HCT116 (cell line): ENCODE results near the gene NAXE. TPM values are rescaled to one million over a fixed set of nuclear protein-coding genes. Genes with fewer than 3 reads are reported as not detected.
A peak's percentile ranks its signal among the peaks of the same experiment; 100 is the strongest.

ENCODE experiments used
- ATAC-seq: fragments of 200-7000 bp; cut with Tn5 transposase; 2 replicates; pipeline ENCODE4 v1.9.1; 2020; ENCODE audit warnings: mild to moderate bottlenecking, moderate library complexity
- BruUV-seq: library from RNA; stranded (reverse); fragments of 400-500 nt; replicated peaks from 2 replicates; lab custom pipeline; 2021; lab: Mats Ljungman, UMichigan
- CTCF ChIA-PET: fragments of 300-600 bp; sonication (Branson Sonifier 250); formaldehyde crosslinking; loops from one replicate; lab custom pipeline; 2021; ENCODE audit warnings: antibody characterized with exemption; lab: Charles Lee
- POLR2A ChIA-PET: fragments of 300-600, 350-600 bp; sonication (Branson Sonifier 250); formaldehyde crosslinking; loops from one replicate; lab custom pipeline; 2021; ENCODE audit warnings: antibody characterized with exemption; lab: Charles Lee
- RAD21 ChIA-PET, 2 experiments: fragments of 300-600 bp; sonication (Branson Sonifier 250); formaldehyde crosslinking; loops; one replicate each; lab custom pipeline; 2023; ENCODE audit warnings: low total read pairs in 2 of 2; ENCODE audit not compliant: uncharacterized antibody in 2 of 2, unreplicated experiment in 2 of 2, low non-redundant PET in 1 of 2; lab: Charles Lee
- DNase-seq: peaks from one replicate; pipeline ENCODE4 v3.0.0-alpha.2; 2010; ENCODE audit warnings: low read depth, low spot score
- H2AFZ ChIP-seq: fragments of 200-600 bp; shearing (Covaris generic), sonication (generic); 2 replicates; pipeline ENCODE4 v1.6.1; 2017; ENCODE audit warnings: low read depth, mixed run types, mixed read lengths, antibody characterized with exemption, low read length; ENCODE audit not compliant: poor library complexity, severe bottlenecking
- H3K27ac ChIP-seq: 2 replicates; pipeline ENCODE4 v1.5.1; 2012; ENCODE audit warnings: low read depth, low read length
- H3K27me3 ChIP-seq: fragments of 200-600 bp; sonication (generic); 2 replicates; pipeline ENCODE4 v1.6.1; 2016; ENCODE audit warnings: mixed run types, low read length, mixed read lengths; ENCODE audit not compliant: insufficient read depth
- H3K36me3 ChIP-seq, 2 experiments: fragments of 200-500 bp in 1 of 2; fragments of 200-600 bp in 1 of 2; sonication (Bioruptor generic) in 1 of 2; sonication (generic) in 1 of 2; 2 replicates each; pipeline versions ENCODE4 v1.5.1 to v1.6.1; 2014 to 2016; ENCODE audit warnings: low read length in 2 of 2, inconsistent platforms in 1 of 2, mixed read lengths in 1 of 2, mixed run types in 1 of 2; ENCODE audit not compliant: insufficient read depth in 2 of 2, control insufficient read depth in 1 of 2
- H3K4me1 ChIP-seq, 2 experiments: fragments of 200-600 bp in 1 of 2; sonication (generic) in 1 of 2; 2 replicates each; pipeline versions ENCODE4 v1.5.1 to v1.6.1; 2012 to 2017; ENCODE audit warnings: low read length in 2 of 2, inconsistent platforms in 1 of 2, mild to moderate bottlenecking in 1 of 2, mixed read lengths in 1 of 2, mixed run types in 1 of 2, moderate library complexity in 1 of 2; ENCODE audit not compliant: insufficient read depth in 2 of 2, control insufficient read depth in 1 of 2
- H3K4me2 ChIP-seq: fragments of 200-600 bp; sonication (generic); 2 replicates; pipeline ENCODE4 v1.6.1; 2017; ENCODE audit warnings: mixed run types, low read length, mixed read lengths
- H3K4me3 ChIP-seq, 2 experiments: fragments of 200-600 bp in 1 of 2; sonication (generic) in 1 of 2; replicated peaks in 1 of 2; 2 replicates each; pipeline ENCODE4 v1.5.1; 2011 to 2016; ENCODE audit warnings: low read length in 2 of 2, control low read depth in 1 of 2, low read depth in 1 of 2, mild to moderate bottlenecking in 1 of 2, mixed read lengths in 1 of 2, mixed run types in 1 of 2
- H3K79me2 ChIP-seq: fragments of 200-600 bp; sonication (generic); 2 replicates; pipeline ENCODE4 v1.6.1; 2017; ENCODE audit warnings: mild to moderate bottlenecking, mixed run types, low read length, moderate library complexity, mixed read lengths; ENCODE audit not compliant: insufficient read depth
- H3K9ac ChIP-seq: fragments of 200-600 bp; sonication (generic); 2 replicates; pipeline ENCODE4 v1.6.1; 2016; ENCODE audit warnings: low read length, mixed read lengths
- H3K9me2 ChIP-seq: fragments of 200-600 bp; sonication (generic), shearing (Covaris generic); 2 replicates; pipeline ENCODE4 v1.6.1; 2017; ENCODE audit warnings: mixed run types, mild to moderate bottlenecking, moderate library complexity; ENCODE audit not compliant: insufficient read depth
- H3K9me3 ChIP-seq, 2 experiments: fragments of 200-500 bp in 1 of 2; fragments of 200-600 bp in 1 of 2; sonication (Bioruptor generic) in 1 of 2; sonication (generic) in 1 of 2; 2 replicates each; pipeline ENCODE4 v1.6.1; 2014 to 2017; ENCODE audit warnings: low read length in 2 of 2, mixed read lengths in 2 of 2, inconsistent platforms in 1 of 2, low read depth in 1 of 2, mild to moderate bottlenecking in 1 of 2, mixed run types in 1 of 2, moderate library complexity in 1 of 2; ENCODE audit not compliant: control insufficient read depth in 1 of 2, insufficient read depth in 1 of 2
- H4K20me1 ChIP-seq: fragments of 200-600 bp; sonication (generic), shearing (Covaris generic); 2 replicates; pipeline ENCODE4 v1.6.1; 2017; ENCODE audit warnings: mixed run types, mild to moderate bottlenecking, moderate library complexity; ENCODE audit not compliant: insufficient read depth
- CBX3 ChIP-seq: IDR thresholded peaks from 2 replicates; pipeline ENCODE4 v1.6.1; 2012; ENCODE audit warnings: low read depth
- CEBPB ChIP-seq: IDR thresholded peaks from 2 replicates; pipeline ENCODE4 v1.6.1; 2012; ENCODE audit warnings: low read depth
- ELF1 ChIP-seq: IDR thresholded peaks from 2 replicates; pipeline ENCODE4 v1.6.1; 2012; ENCODE audit warnings: low read depth, borderline replicate concordance
- FOSL1 ChIP-seq: IDR thresholded peaks from 2 replicates; pipeline ENCODE4 v1.6.1; 2012; ENCODE audit warnings: low read depth
- JUND ChIP-seq: IDR thresholded peaks from 2 replicates; pipeline ENCODE4 v1.6.1; 2012
- POLR2A ChIP-seq: IDR thresholded peaks from 2 replicates; pipeline ENCODE4 v1.7.0; 2011; ENCODE audit warnings: borderline replicate concordance; ENCODE audit not compliant: insufficient read depth, insufficient read length; ENCODE audit errors: extremely low read depth
- POLR2AphosphoS5 ChIP-seq: IDR thresholded peaks from 2 replicates; pipeline ENCODE4 v1.6.1; 2011; ENCODE audit warnings: mild to moderate bottlenecking, low read depth, low read length, moderate library complexity
- SIN3A ChIP-seq: IDR thresholded peaks from 2 replicates; pipeline ENCODE4 v1.6.1; 2012; ENCODE audit warnings: low read depth
- SP1 ChIP-seq: IDR thresholded peaks from 2 replicates; pipeline ENCODE4 v1.6.1; 2012; ENCODE audit warnings: low read depth
- TCF7L2 ChIP-seq: IDR thresholded peaks from 2 replicates; pipeline ENCODE4 v1.7.0; 2011; ENCODE audit warnings: borderline replicate concordance, inconsistent platforms; ENCODE audit not compliant: insufficient read depth, insufficient read length; ENCODE audit errors: extremely low read depth
- YY1 ChIP-seq: IDR thresholded peaks from 2 replicates; pipeline ENCODE4 v1.6.1; 2011; ENCODE audit warnings: low read length, low read depth, moderate library complexity, mild to moderate bottlenecking; ENCODE audit not compliant: insufficient replicate concordance; ENCODE audit errors: extremely low read depth
- ZBTB33 ChIP-seq: IDR thresholded peaks from 2 replicates; pipeline ENCODE4 v1.6.1; 2011; ENCODE audit warnings: mild to moderate bottlenecking, low read length, moderate library complexity; ENCODE audit not compliant: insufficient replicate concordance; ENCODE audit errors: extremely low read depth
- ZFX ChIP-seq: fragments of 450-650 bp; IDR thresholded peaks from 2 replicates; pipeline ENCODE4 v1.6.1; 2017
- ZNF274 ChIP-seq: fragments of 200-500 bp; sonication (Bioruptor generic); IDR thresholded peaks from 2 replicates; pipeline ENCODE4 v1.6.1; 2014; ENCODE audit warnings: mild to moderate bottlenecking, low read depth, low read length, inconsistent platforms
- intact Hi-C: fragments of 100-400 bp; cut with micrococcal nuclease; formaldehyde crosslinking; loops from 2 replicates; pipeline ENCODE4 v1.10.0; 2022
- total RNA-seq: library from RNA; stranded (reverse); gene quantifications from one replicate; pipeline ENCODE4 v1.2.1, GENCODE V29; 2021; ENCODE audit not compliant: unreplicated experiment
- TF ChIP-seq, protein P1 (sequence below): IDR thresholded peaks from 2 replicates; pipeline ENCODE4 v1.6.1; 2012

NAXE gene
- total RNA-seq, 1 experiment from 2014 or later = 139 TPM

DNA sequence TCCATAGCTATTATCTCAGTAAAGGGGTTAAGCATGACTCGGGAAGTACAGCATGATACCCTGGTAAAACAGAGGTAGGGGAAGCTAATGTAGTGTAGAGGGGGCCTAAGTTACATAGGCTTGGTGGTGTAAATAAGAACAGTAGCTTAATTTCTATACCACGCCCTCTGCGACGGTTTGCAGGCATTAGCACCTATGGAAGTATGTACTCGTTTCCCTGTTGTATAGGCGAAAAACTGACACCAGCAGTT is 470 bp upstream of the NAXE start:
- Histone ChIP-seq H2AFZ (no peak overlapping the region), H3K4me1 (peaks cover 8 to 33% of the 10 kb centered on the region in 2 experiments; a peak in 3 of 4 replicates), H3K79me2 (peaks cover 16% of the 10 kb centered on the region; the same call in 1 of the 2 replicates), H3K27me3 (no peaks in the 10 kb centered on the region), H3K4me2 (peak overlapping the region; percentile 84), H3K9ac (peak overlapping the region; percentile 97), H3K36me3 (peaks cover 14 to 30% of the 10 kb centered on the region in 2 experiments; a peak in 3 of 4 replicates), H3K4me3 (peak overlapping the region; percentile 60 to 95), H4K20me1 (no peaks in the 10 kb centered on the region), H3K9me3 (no peaks in the 10 kb centered on the region), H3K27ac (peak overlapping the region; percentile 89), H3K9me2 (no peaks in the 10 kb centered on the region)
- BruUV-seq = TSS peak; percentile 45
- ATAC-seq = no peak
- POLR2A ChIA-PET = interaction anchor here (0.8 to 0.9 kb wide), 2 partner anchors 101 to 134 kb away, joined by 3 to 4 read pairs; no protein-coding TSS in a partner anchor
- intact Hi-C loops = no loop called here
- no peak for TF ChIP-seq SIN3A
- TF ChIP-seq YY1 = no peak
- RAD21 ChIA-PET = interaction anchor here in 1 of 2 experiments (0.6 kb wide), 1 partner anchor 26 kb away, joined by 3 read pairs; no protein-coding TSS in a partner anchor
- CTCF ChIA-PET = interaction anchor here (1.0 to 2.3 kb wide), 3 partner anchors 11 to 28 kb away, joined by 3 to 12 read pairs (median 4); partner anchors contain the start of gene HAPLN2
- DNase-seq = no peak

- DNase-seq = no peak
- peak overlapping the region; percentile 60 to 95 for H3K4me3 ChIP-seq
- RAD21 ChIA-PET = interaction anchor here (0.6 to 0.7 kb wide), 2 partner anchors 58 to 300 kb away, joined by 3 read pairs; no protein-coding TSS in a partner anchor
- POLR2A ChIA-PET = interaction anchor here (0.5 kb wide), 1 partner anchor 13 kb away, joined by 4 read pairs; the partner anchor contains the start of gene TTC24
- H4K20me1 ChIP-seq = no peaks in the 10 kb centered on the region
- peak overlapping the region; percentile 84 for H3K4me2 ChIP-seq
- ATAC-seq = peak; percentile 42
- peaks cover 21 to 42% of the 10 kb centered on the region in 2 experiments; a peak in 3 of 4 replicates for H3K36me3 ChIP-seq
- no peak overlapping the region for H2AFZ ChIP-seq
- H3K27ac ChIP-seq = peak overlapping the region; percentile 89
- H3K9ac ChIP-seq = peak overlapping the region; percentile 97
- H3K9me3 ChIP-seq = no peaks in the 10 kb centered on the region
- intact Hi-C loops = no loop called here
- H3K79me2 ChIP-seq = peaks cover 25% of the 10 kb centered on the region; the same call in 1 of the 2 replicates
- CTCF ChIA-PET = interaction anchor here (1.6 to 2.3 kb wide), 3 partner anchors 10 to 97 kb away, joined by 4 to 12 read pairs (median 7); partner anchors contain the start of gene GPATCH4
- peaks cover 4 to 23% of the 10 kb centered on the region in 2 experiments; a peak in 3 of 4 replicates for H3K4me1 ChIP-seq
- H3K9me2 ChIP-seq = no peaks in the 10 kb centered on the region
- no peaks in the 10 kb centered on the region for H3K27me3 ChIP-seq
- BruUV-seq = TSS peak; percentile 55
- TF ChIP-seq SP1 = no peak
- TF ChIP-seq ZBTB33 = no peak
- no peak for TF ChIP-seq CEBPB
- no peak for TF ChIP-seq ZNF274
- no peak for TF ChIP-seq ELF1
- no peak for TF ChIP-seq POLR2A
- TF ChIP-seq YY1 = no peak
- TF ChIP-seq FOSL1 = no peak
- no peak for TF ChIP-seq CBX3
- TF ChIP-seq JUND = no peak
- TF ChIP-seq, protein P1, sequence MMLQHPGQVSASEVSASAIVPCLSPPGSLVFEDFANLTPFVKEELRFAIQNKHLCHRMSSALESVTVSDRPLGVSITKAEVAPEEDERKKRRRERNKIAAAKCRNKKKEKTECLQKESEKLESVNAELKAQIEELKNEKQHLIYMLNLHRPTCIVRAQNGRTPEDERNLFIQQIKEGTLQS = no peak
- no peak; the same call in 1 of the 2 replicates for TF ChIP-seq SIN3A
- TF ChIP-seq ZFX = no peak
- TF ChIP-seq POLR2AphosphoS5 = no peak
- no peak for TF ChIP-seq TCF7L2
Measured at GRCh38 chr1:156592158-156592909, 758 bp downstream of the NAXE start.
